ENCODE results near the gene CCDC192. TPM values are rescaled to one million over a fixed set of nuclear protein-coding genes. Genes with fewer than 3 reads are reported as not detected.

The CCDC192 gene
- total RNA-seq, 1 donor from 2014 or later = not detected

DNA sequence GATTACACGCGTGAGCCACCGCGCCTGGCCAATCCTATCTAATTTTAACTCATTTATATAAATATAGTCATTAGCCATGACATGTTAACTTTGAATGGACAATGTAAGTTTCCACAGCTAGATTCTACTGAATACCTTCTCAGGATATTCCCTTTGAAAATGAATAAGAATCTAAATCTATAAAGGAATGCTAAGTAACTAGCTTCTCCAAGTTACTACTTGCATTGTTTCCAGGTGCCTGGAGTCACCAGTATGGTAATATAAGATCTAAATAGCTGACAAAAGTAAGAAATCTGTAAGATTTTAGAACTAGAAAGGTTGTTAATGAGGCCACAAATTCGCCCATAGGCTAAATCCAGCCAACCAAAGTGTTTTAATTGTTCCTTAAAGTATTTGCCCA, 191.3 kb downstream of the CCDC192 start:
- H3K27me3 ChIP-seq = no peaks in the 10 kb centered on the region
- no peak for DNase-seq (ENCODE audit: extremely low spot score in 2 of 2)
- H3K27ac ChIP-seq = no peak overlapping the region
- no peaks in the 10 kb centered on the region for H3K36me3 ChIP-seq
- TF ChIP-seq POLR2AphosphoS5 (IDR thresholded peaks at IDR 0.05; ENCODE audit: insufficient read depth in 1 of 2, low read depth in 1 of 2) (no peak), POLR2A (IDR thresholded peaks at IDR 0.05) (no peak)
- TF ChIP-seq, protein P1, sequence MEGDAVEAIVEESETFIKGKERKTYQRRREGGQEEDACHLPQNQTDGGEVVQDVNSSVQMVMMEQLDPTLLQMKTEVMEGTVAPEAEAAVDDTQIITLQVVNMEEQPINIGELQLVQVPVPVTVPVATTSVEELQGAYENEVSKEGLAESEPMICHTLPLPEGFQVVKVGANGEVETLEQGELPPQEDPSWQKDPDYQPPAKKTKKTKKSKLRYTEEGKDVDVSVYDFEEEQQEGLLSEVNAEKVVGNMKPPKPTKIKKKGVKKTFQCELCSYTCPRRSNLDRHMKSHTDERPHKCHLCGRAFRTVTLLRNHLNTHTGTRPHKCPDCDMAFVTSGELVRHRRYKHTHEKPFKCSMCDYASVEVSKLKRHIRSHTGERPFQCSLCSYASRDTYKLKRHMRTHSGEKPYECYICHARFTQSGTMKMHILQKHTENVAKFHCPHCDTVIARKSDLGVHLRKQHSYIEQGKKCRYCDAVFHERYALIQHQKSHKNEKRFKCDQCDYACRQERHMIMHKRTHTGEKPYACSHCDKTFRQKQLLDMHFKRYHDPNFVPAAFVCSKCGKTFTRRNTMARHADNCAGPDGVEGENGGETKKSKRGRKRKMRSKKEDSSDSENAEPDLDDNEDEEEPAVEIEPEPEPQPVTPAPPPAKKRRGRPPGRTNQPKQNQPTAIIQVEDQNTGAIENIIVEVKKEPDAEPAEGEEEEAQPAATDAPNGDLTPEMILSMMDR (IDR thresholded peaks at IDR 0.05) = no peak
- H3K4me3 ChIP-seq = no peak overlapping the region
- H3K9me3 ChIP-seq = no peaks in the 10 kb centered on the region
- intact Hi-C loops (cut with DNase I) = no loop called here
- H3K4me1 ChIP-seq = no peaks in the 10 kb centered on the region

DNA sequence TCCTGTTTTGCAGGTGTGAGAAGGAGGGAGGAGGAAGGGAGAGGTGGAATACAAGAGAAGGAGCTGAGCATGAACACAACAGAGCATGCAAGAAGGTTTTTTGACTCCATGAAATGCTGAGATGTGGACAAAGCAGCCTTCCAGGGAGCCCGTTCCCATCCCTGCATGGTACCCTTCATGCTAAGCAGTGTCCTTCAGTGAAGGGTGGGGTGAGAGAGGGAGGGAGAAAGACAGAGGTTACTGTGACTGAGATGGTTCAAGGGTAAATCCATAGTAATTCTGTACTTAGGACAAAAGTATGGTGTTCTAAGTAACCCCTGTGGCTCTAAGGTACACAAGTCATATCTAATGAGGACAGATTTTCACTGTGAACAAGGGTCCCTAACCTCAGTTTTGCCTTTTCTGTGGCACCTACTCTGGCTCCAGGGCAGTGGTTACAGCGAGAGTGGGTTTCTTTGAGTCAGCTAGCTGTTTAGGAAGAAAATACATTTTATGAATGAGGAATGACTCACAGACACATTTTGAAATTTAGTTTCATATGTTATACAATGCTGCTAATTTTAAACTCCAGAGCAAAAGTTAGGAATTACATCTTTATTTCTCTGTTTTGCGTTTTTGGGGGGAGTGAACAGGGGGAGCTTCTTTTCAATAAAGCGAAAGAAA, 195.5 kb downstream of the CCDC192 start:
- intact Hi-C loops (cut with DNase I) = no loop called here

DNA sequence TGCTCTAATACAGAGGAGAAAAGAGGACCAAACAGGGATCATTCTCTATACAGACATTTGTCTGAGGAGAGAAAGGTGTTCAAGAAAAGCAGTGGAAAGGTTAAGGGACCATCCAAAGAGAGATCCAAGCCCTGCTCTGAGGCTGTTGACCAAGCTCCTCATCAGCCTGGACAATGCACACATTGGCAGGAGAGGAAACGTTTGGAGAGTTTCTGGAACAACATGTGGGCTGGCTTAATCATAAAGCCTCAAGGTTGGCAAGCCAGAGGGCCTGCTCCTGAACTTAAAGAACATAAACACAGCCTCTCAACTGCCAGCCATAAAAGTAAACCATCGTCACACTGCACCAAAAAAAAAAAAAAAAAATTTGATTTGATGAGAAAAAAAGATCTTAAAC, 196.0 kb downstream of the CCDC192 start:
- intact Hi-C loops (cut with DNase I) = no loop called here
- Histone ChIP-seq H3K36me3 (no peaks in the 10 kb centered on the region), H3K27me3 (no peaks in the 10 kb centered on the region), H3K9me3 (no peaks in the 10 kb centered on the region), H3K27ac (no peak overlapping the region), H3K4me3 (no peak overlapping the region), H3K4me1 (no peaks in the 10 kb centered on the region)
- DNase-seq (ENCODE audit: extremely low spot score in 2 of 2) = no peak
- TF ChIP-seq, protein P1 (IDR thresholded peaks at IDR 0.05) = no peak
- TF ChIP-seq POLR2AphosphoS5 (IDR thresholded peaks at IDR 0.05; ENCODE audit: insufficient read depth in 1 of 2, low read depth in 1 of 2) (no peak), POLR2A (IDR thresholded peaks at IDR 0.05) (no peak)

More for the DNA sequence above, 195.5 kb downstream of the CCDC192 start:
- H3K4me3 ChIP-seq = no peak overlapping the region
- no peaks in the 10 kb centered on the region for H3K27me3 ChIP-seq
- TF ChIP-seq POLR2AphosphoS5 (IDR thresholded peaks at IDR 0.05; ENCODE audit: insufficient read depth in 1 of 2, low read depth in 1 of 2) = no peak
- TF ChIP-seq, protein P1 (IDR thresholded peaks at IDR 0.05) = no peak
- no peak for TF ChIP-seq POLR2A (IDR thresholded peaks at IDR 0.05)
- no peaks in the 10 kb centered on the region for H3K36me3 ChIP-seq
- DNase-seq (ENCODE audit: extremely low spot score in 2 of 2) = no peak
- no peaks in the 10 kb centered on the region for H3K9me3 ChIP-seq
- no peak overlapping the region for H3K27ac ChIP-seq
- no peaks in the 10 kb centered on the region for H3K4me1 ChIP-seq

DNA sequence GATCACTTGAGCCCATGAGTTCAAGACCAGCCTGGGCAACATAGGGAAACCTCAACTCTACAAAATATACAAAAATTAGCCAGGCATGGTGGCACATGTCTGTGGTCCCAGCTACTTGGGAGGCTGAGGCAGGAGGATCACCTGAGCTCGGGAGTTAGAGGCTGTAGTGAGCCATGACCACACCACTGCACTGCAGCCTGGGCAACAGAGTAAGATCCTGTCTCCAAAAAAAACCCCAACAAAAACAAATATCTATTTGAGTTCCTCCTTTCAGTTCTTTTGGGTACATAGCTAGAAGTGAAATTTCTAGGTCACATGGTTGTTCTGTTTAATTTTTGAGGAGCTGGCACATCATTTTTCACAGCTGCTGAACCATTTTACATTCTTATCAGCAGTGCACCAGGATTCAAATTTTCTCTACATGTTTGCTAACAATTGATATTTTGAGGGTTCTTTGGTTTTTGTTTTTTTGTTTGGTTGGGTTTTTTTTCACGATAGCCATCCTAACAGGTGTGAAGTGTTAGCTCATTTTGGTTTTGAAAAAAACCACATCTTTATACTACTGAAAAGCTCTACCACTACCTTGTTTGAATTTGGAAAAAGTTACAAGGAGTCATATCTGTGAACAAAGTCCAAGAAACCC, 203.5 kb downstream of the CCDC192 start:
- Histone ChIP-seq H3K4me1 (no peaks in the 10 kb centered on the region), H3K9me3 (no peaks in the 10 kb centered on the region), H3K27ac (no peak overlapping the region), H3K36me3 (no peaks in the 10 kb centered on the region), H3K4me3 (no peak overlapping the region), H3K27me3 (no peaks in the 10 kb centered on the region)
- no peak for DNase-seq (ENCODE audit: extremely low spot score in 2 of 2)
- TF ChIP-seq POLR2A (IDR thresholded peaks at IDR 0.05) = no peak
- no peak for TF ChIP-seq POLR2AphosphoS5 (IDR thresholded peaks at IDR 0.05; ENCODE audit: insufficient read depth in 1 of 2, low read depth in 1 of 2)
- TF ChIP-seq, protein P1 (IDR thresholded peaks at IDR 0.05) = no peak
- intact Hi-C loops (cut with DNase I) = no loop called here

DNA sequence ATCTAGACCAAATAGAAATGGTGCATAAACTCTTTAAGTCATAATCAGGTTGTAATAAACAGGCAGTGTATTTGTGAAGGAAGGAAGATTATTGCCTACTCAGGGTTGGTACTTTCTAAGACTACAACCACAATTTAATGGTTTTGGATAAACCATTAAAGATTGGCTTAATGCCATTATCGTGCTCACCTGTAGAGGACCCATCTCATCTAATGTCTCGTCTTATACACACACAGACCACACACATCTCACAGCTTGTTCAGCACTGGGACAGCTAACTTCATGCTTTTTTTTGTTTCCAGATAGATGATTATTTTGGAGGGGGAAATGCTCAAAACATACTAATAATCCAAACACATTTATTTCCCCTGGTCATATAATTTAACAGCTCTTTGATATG, 204.7 kb downstream of the CCDC192 start:
- TF ChIP-seq POLR2AphosphoS5 (IDR thresholded peaks at IDR 0.05; ENCODE audit: insufficient read depth in 1 of 2, low read depth in 1 of 2) (no peak), POLR2A (IDR thresholded peaks at IDR 0.05) (no peak)
- TF ChIP-seq, protein P1 (IDR thresholded peaks at IDR 0.05) = no peak
- Histone ChIP-seq H3K4me1 (no peaks in the 10 kb centered on the region), H3K27me3 (no peaks in the 10 kb centered on the region), H3K4me3 (no peak overlapping the region), H3K9me3 (no peaks in the 10 kb centered on the region), H3K36me3 (no peaks in the 10 kb centered on the region), H3K27ac (no peak overlapping the region)
- DNase-seq (ENCODE audit: extremely low spot score in 2 of 2) = no peak
- intact Hi-C loops (cut with DNase I) = no loop called here

Data from vagina (tissue), 2 donors.